NCI-H2227 (cell line): Measurements from ENCODE around the gene MYH9.

Experiments used
- DNase-seq: peaks from one replicate; lab custom pipeline; 2025; ENCODE audit not compliant: unreplicated experiment; lab: John Stamatoyannopoulos, UW

The MYH9 gene

GRCh38 chr22:36332623-36333332 is 55.0 kb downstream of the MYH9 start:
- no peak for DNase-seq

- no peak for DNase-seq
These were observed 55.7 kb downstream of the MYH9 start for GRCh38 chr22:36331912-36332622.

GRCh38 chr22:36331306-36331911 is 56.4 kb downstream of the MYH9 start:
- DNase-seq, result no peak

GRCh38 chr22:36330655-36331305 is 57.0 kb downstream of the MYH9 start:
- no peak for DNase-seq

- no peak for DNase-seq
These were observed 57.6 kb downstream of the MYH9 start for GRCh38 chr22:36330127-36330526.

DNA sequence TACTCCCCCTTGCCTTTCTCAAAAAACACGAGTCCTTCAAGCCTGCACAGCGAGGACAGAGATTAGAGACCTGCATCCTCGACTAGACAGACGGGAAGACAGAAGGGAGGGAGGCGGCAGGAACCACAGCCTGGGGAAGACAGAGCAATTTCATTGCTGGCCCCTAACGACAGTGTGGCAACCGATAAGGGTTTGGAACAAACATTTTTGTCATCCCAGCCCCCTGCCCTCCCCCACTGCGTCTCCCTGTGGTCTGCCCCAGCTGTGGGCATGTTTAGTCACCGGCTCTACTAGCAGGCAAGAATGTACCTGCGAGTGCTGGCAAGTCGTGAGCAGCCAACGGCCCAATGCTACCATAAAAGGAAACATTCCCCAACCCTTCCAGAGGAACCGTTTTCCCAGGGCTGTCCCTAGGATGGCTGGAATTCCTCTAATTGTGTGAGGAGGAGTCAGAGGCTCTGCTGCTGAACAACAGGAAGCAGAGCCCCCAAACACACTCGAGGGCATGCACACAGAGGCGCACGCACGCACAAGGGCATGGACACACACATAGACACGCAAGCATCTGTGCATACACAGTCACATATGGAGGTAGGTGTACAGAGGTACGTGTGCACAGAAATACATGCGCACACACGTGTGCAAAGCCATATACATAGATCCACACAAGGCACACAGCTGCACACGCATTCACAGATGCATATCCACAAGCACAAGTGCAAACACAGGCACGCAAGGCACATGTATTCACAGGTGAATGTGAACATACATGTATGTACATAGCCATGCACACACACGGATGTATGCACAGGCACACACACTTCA is 58.3 kb downstream of the MYH9 start:
- DNase-seq, result peak; percentile 27

DNA sequence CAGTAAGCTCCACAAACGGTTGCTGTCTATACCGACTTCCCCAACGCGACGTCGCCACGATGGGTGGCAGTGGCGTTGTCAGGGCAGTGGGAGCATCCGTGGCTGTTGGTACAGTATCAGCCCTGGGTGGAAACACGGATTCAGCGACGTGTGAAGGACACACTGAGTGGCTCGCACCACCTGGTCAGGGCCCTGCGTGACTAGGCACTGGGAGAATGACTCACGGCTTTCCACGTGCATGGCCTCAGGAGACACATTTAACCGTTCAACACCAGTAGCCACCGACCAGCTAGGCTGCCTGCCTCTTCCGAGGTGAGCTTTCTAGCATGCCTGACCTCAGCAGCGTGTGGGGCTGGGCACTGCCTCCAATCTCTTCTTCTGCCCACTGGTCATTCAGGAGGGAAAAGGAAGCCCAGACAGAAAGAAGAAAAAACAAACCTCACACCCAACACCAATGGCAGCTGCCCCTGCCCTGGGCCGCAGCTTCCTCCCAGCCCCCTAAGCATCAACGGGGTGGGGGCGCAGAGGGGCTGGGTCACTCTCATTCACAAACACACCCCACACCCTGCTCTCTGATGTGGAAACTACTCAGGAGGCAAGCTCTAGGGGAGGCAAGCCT is 59.0 kb downstream of the MYH9 start:
- DNase-seq, result no peak

DNA sequence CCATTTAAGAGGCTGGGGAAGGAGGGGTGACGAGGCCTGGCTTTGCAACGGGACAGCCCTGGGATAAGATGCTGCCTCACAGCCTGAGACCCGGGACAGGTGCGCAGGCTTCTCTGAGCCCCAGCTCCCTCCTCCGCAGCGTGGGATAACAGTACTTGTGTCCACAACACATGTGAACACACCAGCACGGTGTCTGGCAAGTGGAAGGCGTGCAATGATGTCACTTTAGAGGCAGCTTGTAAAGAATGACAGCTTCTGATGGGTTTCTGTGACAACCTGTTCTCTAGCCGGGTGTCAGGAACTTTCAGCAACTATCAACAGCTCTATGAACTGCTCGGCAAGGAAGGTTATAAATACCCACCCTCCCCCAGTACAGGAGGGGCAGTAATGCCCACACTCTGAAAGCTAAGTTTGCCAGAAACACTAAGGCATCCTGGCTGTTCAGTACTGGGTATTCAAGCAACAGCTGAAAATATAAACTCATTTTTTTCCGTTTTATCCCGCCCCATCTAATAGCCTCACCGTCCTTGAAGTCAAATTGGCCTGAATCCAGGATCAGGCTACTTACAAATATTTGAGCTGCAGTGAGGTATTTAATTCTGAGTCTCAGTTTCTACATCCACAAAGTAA is 59.7 kb downstream of the MYH9 start:
- no peak for DNase-seq

DNA sequence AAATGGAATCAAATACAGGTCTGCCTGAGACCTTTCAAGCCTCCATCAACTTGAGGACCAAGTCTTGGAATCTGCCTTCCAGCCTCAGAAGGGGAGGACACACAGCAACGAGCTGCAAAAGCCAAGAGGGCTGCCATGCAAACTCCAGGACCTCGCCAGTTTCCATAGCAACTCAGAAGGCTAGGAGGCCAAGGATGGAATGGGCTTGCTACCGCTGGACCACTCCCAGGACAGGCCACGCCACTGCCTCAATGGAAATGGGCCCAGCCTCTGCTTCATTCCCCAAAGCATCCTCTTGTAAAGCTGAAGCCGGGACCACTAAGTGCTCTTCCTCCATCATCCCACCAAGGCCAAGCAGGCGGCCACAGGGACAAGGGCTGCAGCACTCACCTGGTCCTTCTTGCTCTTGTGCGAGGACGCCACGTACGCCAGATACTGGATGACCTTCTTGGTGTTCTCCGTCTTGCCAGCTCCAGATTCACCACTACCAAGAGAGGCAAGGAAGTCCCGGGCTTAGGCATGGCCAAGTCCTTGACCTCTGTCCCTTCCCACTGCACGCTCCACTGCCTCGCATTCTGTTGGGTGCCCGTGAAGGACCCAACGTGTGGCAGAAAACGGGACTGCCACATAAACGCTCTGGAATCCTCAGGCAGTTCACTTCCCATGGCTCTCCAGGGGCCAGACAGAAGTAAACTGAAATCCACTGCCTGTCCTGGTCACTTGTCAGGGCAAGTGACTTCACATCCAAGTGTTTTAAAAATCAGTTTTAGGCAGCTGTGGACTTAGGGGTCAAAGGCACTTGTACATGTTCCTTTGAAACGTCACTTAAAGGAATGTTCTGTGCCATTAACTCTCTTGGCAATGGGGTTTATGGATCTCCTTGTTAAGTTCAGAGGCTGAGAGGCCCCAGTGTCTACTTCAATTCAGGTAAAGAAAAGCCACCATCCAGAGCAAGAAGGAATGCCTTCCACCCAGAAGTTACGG is 61.3 kb downstream of the MYH9 start:
- DNase-seq, result no peak

DNA sequence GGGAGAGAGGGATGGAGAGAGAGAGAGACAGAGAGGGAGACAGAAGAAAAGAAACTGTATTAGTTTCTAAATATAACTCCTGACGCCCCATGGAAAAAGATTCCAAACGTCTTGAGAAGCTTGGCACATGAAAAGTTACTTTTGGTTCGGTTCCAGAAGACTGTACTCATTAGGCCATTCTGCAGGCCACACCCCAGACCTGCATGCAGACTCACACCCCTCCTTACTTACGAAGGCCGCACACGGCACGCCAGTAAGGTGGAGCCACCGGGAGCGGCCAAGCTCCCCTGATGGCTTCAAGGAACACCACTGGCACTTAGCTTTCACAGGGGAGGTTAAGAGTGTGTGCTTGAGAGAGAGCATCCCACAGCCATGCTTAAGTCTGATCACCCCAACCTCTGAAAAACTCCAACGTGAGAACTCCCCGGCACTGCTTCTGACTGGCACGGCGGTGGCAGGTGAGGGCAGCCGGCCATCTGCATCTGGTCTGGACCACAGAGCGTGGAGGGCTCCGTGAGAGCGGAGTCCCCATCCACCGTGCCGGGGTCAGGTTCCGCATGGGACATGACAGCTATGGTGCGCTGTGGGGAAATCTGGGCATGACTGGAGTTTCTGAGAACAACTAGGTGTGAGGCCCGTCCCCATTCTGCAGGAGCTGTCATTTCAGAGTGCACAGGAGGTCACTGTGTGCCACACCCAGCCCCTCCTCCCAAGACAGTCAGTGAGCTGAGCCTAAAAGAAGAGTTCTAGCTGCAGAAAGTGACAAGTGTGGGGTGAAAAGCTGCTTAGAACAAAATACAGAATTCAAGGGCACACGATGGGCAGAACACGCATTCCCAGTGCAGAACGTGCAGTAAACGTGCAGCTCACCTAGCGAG is 62.4 kb downstream of the MYH9 start:
- DNase-seq, result no peak

DNA sequence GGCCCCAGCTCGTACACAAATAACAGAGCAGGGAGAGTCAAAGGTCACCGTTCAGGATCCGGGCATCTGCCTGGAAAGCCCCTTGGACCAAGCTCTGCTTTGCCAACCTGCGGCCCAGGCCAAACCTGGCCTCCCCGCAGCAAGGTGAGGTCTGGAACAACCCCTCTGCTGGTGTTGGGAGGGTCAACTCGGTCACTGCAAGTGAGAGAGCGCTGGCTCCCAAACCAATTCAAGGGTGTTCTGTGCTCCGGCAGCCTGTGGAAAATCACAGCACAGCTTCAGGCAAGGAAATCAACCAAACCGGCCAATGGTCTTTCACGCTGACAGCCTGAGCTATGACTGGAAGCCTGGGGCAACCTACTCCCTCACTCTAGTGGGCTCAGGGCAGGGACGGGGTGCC is 63.4 kb downstream of the MYH9 start:
- DNase-seq, result no peak

- no peak for DNase-seq
These were observed 63.9 kb downstream of the MYH9 start for GRCh38 chr22:36323855-36324331.

- no peak for DNase-seq
These were observed 64.4 kb downstream of the MYH9 start for GRCh38 chr22:36323182-36323854.

- DNase-seq, result no peak
These were observed 65.2 kb downstream of the MYH9 start for GRCh38 chr22:36322602-36322915.

- no peak for DNase-seq
These were observed 65.8 kb downstream of the MYH9 start for GRCh38 chr22:36321797-36322601.

DNA sequence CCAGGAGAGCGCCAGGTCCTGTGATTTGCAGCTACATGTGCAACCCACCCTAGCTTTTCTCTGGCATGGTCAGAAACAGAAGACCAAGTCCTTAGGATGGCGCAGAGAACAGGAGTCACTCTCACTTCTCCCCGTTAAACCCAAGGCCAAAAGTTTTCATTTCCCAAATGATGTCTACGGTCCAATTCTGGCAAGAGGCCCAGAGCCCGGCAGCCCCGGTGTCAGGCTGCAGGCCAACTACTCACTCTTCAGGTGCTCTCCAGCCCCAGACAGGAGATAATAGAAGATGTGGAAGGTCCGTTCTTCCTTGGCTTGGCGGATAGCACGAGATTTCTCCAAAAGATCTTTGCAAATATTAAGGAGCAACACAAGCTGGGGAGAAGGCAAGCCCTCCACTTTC is 67.2 kb downstream of the MYH9 start:
- no peak for DNase-seq
